Bronchial epithelial cell (primary cell): ENCODE measurements around the gene FST. TPM values are rescaled to one million over a fixed set of nuclear protein-coding genes. Genes with fewer than 3 reads are reported as not detected.

Source experiments
- DNase-seq: peaks from one replicate; pipeline ENCODE4 v3.0.0-alpha.2; 2010; ENCODE audit warnings: low read depth
- FAIRE-seq: peaks from 2 replicates; lab custom pipeline; 2011; peaks lifted over from hg19 to GRCh38; lab: Jason Lieb, UNC
- H3K27me3 ChIP-seq: 2 replicates; pipeline ENCODE4 v1.5.1; 2011; ENCODE audit warnings: low read length; ENCODE audit not compliant: control insufficient read depth, insufficient read depth
- H3K36me3 ChIP-seq: 2 replicates; pipeline ENCODE4 v1.5.1; 2011; ENCODE audit warnings: low read length; ENCODE audit not compliant: control insufficient read depth, insufficient read depth
- H3K4me3 ChIP-seq: 2 replicates; pipeline ENCODE4 v1.5.1; 2011; ENCODE audit warnings: mild to moderate bottlenecking, low read depth, low read length, control low read depth
- total RNA-seq: library from RNA; depleted of rRNA; stranded (reverse); fragments of >200 nt; gene quantifications from 2 replicates; pipeline ENCODE4 v1.2.1, GENCODE V29; 2014
- TF ChIP-seq, protein P1 (sequence below): IDR thresholded peaks from 2 replicates; pipeline ENCODE4 v1.5.1; 2011; ENCODE audit warnings: mild to moderate bottlenecking, moderate library complexity, low read length, control low read depth, inconsistent platforms; ENCODE audit not compliant: insufficient read depth, severe bottlenecking

The FST gene
- total RNA-seq, 1 donor from 2014 or later = 85.0 TPM

DNA sequence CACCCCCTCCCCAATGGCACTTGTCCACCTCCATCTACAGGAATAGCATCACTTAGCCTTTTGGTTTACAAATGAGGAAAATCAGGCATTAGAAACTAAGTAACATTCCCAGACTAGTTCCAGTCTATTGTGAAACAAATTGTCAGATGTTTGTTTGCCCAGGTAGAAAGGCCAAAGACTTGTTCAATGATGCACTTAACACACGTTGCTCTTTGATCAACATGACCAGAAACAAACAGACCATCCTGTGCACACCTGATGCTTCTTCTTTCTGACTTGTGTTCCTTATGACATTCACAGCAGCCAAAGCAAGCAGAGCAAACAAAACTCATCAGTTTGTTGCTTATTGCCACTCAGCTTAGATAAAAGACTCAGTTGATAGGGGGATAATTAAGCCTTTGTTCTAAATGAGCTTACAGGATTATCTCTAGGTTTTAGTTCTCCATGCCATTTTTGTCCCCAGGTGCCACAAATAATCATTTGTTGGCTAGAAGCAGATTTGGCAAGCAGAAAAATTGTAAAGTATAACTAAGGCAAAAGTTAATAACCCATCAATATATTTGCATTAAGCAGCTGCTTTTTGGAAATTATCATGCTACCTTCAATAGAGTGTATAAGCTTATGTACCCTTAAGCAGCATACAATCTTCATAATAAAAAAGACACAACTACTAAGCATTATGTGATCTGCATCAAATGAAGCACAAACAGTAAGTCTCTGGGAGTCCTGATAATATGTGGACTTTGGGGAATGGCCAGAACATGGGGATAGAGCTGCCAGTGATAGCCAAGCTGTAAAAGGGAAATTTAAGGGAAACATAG lies 26.3 kb upstream of the FST start:
- FAIRE-seq = peak; percentile 43
- H3K4me3 ChIP-seq = no peak overlapping the region
- H3K27me3 ChIP-seq = no peaks in the 10 kb centered on the region
- TF ChIP-seq, protein P1, sequence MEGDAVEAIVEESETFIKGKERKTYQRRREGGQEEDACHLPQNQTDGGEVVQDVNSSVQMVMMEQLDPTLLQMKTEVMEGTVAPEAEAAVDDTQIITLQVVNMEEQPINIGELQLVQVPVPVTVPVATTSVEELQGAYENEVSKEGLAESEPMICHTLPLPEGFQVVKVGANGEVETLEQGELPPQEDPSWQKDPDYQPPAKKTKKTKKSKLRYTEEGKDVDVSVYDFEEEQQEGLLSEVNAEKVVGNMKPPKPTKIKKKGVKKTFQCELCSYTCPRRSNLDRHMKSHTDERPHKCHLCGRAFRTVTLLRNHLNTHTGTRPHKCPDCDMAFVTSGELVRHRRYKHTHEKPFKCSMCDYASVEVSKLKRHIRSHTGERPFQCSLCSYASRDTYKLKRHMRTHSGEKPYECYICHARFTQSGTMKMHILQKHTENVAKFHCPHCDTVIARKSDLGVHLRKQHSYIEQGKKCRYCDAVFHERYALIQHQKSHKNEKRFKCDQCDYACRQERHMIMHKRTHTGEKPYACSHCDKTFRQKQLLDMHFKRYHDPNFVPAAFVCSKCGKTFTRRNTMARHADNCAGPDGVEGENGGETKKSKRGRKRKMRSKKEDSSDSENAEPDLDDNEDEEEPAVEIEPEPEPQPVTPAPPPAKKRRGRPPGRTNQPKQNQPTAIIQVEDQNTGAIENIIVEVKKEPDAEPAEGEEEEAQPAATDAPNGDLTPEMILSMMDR = no peak
- no peak for DNase-seq
- no peaks in the 10 kb centered on the region for H3K36me3 ChIP-seq

DNA sequence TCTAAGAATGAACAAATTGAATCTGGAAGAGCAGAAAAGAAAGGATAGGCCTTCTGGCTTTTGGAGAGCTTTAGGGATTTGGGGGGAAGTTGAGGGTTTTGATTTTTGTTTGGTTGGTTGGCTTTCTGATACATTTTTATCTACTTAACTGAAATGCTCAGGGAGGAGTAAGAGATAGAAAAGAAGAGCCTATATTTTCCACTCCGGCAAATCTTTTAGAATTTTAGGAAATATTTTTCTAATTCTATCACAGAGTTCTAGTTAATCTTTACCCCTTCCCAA lies 25.8 kb upstream of the FST start:
- Histone ChIP-seq H3K36me3 (no peaks in the 10 kb centered on the region), H3K27me3 (no peaks in the 10 kb centered on the region), H3K4me3 (no peak overlapping the region)
- no peak for FAIRE-seq
- TF ChIP-seq, protein P1 = no peak
- DNase-seq = no peak

DNA sequence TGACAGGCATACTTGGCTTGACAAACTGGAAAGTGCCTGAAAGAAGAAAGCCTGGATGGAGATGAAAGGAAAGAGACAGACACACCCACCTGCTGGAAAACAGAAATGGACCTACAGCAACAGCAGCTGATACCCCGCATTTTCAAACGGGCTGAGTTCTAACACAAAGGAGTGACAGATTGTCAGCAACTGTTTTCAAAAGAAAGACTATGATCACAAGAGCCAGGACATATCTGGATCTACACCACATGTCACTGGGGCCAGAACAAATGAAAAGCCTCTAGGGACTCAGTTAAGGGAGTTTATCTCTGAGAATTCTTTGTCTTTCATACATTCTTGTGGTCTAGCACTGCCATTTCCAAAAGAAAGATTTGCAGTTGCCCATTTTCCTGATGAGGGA lies 24.1 kb upstream of the FST start:
- TF ChIP-seq, protein P1 = no peak
- no peaks in the 10 kb centered on the region for H3K27me3 ChIP-seq
- FAIRE-seq = no peak
- DNase-seq = no peak
- no peak overlapping the region for H3K4me3 ChIP-seq
- H3K36me3 ChIP-seq = no peaks in the 10 kb centered on the region

DNA sequence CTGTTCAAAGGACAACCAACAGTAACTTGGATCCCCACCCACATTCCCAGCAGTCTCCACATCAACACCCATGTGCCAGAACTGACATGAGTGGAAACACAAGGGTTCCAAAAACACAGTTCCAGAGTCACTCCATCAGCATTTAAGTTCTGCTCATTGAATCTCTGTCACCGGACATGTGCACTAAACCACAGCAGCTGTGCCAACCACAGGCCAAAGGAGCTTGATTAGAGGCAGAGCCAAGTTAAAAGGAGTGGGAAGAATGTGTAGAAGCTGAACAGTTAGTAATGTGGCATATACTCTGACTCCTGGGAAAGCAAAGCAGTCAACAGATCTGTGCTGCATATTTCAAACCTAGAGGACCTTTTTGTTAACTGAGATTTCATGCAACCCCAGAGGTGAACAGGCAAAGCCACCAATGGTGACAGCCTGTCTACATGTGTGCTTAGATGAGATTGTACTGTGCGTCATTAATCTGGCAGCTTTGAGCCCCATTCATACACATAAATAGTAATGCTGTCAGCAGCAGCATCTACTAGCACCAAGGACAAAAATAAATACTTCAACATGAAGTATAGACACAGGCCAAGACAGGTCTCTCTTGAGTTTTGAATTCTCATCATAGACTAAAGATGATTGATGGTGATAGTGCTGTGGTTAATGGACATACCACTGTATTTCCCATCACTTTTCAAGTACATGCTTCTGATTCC lies 16.4 kb upstream of the FST start:
- peak; percentile 85 for FAIRE-seq
- no peak for DNase-seq
- Histone ChIP-seq H3K4me3 (no peak overlapping the region), H3K36me3 (no peaks in the 10 kb centered on the region), H3K27me3 (no peaks in the 10 kb centered on the region)
- TF ChIP-seq, protein P1 = no peak

DNA sequence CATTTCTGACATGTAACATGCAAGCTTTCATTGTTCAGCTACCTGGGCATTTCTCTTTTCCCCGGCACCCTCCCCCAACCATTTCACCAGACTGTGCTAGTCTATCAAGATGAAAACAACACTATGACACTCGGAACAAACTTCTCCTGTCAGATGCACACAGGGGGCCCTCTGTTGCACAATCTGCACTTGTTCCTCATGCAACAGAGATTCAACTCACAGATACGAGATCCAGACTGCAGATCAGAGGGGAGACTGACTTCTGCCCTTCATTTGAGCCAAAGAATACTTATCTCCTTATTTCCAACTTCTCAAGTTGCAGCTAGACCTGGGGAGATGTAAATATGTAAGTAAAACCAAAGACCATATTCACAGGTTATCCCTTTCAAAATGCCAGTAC lies 15.7 kb upstream of the FST start:
- no peak for DNase-seq
- Histone ChIP-seq H3K27me3 (no peaks in the 10 kb centered on the region), H3K4me3 (no peak overlapping the region), H3K36me3 (no peaks in the 10 kb centered on the region)
- TF ChIP-seq, protein P1 = no peak
- FAIRE-seq = no peak
